NB4 (cell line): ENCODE measurements around the gene ATXN7L1.

Experiments used
- DNase-seq: peaks from one replicate; pipeline ENCODE4 v3.0.0; 2010; ENCODE audit warnings: low read depth
- H3K4me3 ChIP-seq: one replicate; pipeline ENCODE4 v1.5.1; 2011; ENCODE audit warnings: mild to moderate bottlenecking, low read depth, low read length, moderate library complexity
- MYC ChIP-seq: IDR thresholded peaks from 2 replicates; pipeline ENCODE4 v1.6.1; 2011; ENCODE audit warnings: low read depth, low read length
- POLR2A ChIP-seq: IDR thresholded peaks from 2 replicates; pipeline ENCODE4 v1.6.1; 2011; ENCODE audit warnings: mild to moderate bottlenecking; ENCODE audit not compliant: insufficient read length; ENCODE audit errors: extremely low read depth
- TF ChIP-seq, protein P1 (sequence below): IDR thresholded peaks from one replicate; pipeline ENCODE4 v1.5.1; 2012; ENCODE audit warnings: low read depth, low read length
- TF ChIP-seq, protein P2 (sequence below): IDR thresholded peaks from 2 replicates; pipeline ENCODE4 v1.6.1; 2011; ENCODE audit warnings: low read depth, low read length

Gene ATXN7L1

GRCh38 chr7:105839266-105839665 is 37.1 kb downstream of the ATXN7L1 start:
- no peak for DNase-seq
- TF ChIP-seq, protein P1, sequence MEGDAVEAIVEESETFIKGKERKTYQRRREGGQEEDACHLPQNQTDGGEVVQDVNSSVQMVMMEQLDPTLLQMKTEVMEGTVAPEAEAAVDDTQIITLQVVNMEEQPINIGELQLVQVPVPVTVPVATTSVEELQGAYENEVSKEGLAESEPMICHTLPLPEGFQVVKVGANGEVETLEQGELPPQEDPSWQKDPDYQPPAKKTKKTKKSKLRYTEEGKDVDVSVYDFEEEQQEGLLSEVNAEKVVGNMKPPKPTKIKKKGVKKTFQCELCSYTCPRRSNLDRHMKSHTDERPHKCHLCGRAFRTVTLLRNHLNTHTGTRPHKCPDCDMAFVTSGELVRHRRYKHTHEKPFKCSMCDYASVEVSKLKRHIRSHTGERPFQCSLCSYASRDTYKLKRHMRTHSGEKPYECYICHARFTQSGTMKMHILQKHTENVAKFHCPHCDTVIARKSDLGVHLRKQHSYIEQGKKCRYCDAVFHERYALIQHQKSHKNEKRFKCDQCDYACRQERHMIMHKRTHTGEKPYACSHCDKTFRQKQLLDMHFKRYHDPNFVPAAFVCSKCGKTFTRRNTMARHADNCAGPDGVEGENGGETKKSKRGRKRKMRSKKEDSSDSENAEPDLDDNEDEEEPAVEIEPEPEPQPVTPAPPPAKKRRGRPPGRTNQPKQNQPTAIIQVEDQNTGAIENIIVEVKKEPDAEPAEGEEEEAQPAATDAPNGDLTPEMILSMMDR = no peak
- TF ChIP-seq MYC (no peak), POLR2A (no peak)
- TF ChIP-seq, protein P2, sequence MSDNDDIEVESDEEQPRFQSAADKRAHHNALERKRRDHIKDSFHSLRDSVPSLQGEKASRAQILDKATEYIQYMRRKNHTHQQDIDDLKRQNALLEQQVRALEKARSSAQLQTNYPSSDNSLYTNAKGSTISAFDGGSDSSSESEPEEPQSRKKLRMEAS = no peak
- H3K4me3 ChIP-seq = no peak overlapping the region

DNA sequence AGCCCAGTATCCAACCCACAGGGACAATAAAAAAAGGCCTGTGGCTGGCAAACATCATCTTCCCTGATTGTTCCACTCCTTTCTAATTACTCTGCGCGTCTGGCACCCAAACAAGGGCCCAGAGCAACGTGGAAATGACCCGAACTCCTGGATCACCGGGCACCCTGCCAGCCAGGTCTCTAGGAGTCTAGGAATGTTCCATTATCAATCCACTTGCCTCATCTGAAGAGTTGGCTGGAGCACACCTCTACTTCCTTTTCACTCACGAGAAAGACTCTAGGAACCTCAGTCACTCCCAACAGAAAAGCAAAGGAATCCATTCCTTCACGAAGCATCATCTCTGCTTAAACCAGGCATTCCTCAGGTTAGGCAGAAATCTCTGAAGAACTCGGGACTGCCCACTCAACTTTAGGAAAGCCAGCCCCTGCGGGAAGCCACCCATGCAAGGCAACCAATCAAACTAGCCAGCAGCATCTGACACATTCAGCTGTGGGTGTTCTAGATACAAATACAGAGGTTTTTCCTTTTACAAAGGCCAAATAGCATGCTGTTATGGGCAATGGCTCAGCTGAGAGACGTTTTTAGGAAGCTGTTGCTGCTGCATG is 37.7 kb downstream of the ATXN7L1 start:
- DNase-seq = no peak
- H3K4me3 ChIP-seq = no peak overlapping the region
- no peak for TF ChIP-seq MYC
- no peak for TF ChIP-seq POLR2A
- TF ChIP-seq, protein P2 = no peak

GRCh38 chr7:105837765-105838626 is 38.4 kb downstream of the ATXN7L1 start:
- DNase-seq = no peak
- TF ChIP-seq, protein P1 = no peak
- no peak for TF ChIP-seq MYC
- TF ChIP-seq, protein P2 = no peak
- TF ChIP-seq POLR2A = no peak
- H3K4me3 ChIP-seq = no peak overlapping the region

DNA sequence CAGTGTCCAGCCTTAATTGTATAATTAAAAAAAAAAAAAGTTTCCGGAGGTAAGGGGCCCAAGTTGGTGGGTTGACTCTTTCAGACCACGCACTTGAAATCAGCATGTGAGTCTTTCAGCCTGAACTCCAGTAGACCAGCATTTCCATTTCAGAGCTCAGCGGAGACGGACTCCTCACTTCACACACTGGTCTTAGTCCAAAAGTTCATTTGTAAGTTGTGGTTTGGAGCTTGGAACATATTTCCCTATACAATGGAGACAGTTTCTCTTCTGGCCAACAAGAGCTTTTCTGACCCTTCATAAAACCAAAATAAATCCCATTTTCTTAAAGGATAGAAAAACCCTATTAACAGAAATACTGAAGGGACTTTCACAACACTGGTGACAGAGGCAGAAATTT is 41.0 kb downstream of the ATXN7L1 start:
- no peak overlapping the region for H3K4me3 ChIP-seq
- DNase-seq = no peak
- TF ChIP-seq, protein P2 = no peak
- TF ChIP-seq, protein P1 = no peak
- TF ChIP-seq POLR2A (no peak), MYC (no peak)

- TF ChIP-seq, protein P2 = no peak
- TF ChIP-seq, protein P1 = no peak
- TF ChIP-seq POLR2A (no peak), MYC (no peak)
- DNase-seq = no peak
- no peak overlapping the region for H3K4me3 ChIP-seq
Measured at GRCh38 chr7:105831824-105832535, 44.4 kb downstream of the ATXN7L1 start.

- no peak for DNase-seq
- TF ChIP-seq, protein P1 = no peak
- TF ChIP-seq, protein P2 = no peak
- TF ChIP-seq MYC (no peak), POLR2A (no peak)
- H3K4me3 ChIP-seq = no peak overlapping the region
Measured at GRCh38 chr7:105831302-105831620, 45.1 kb downstream of the ATXN7L1 start.
